Ovary (tissue), 9 donors: ENCODE data around the gene SLC9A3. TPM values are rescaled to one million over a fixed set of nuclear protein-coding genes. Genes with fewer than 3 reads are reported as not detected.

Source experiments
- DNase-seq, 5 donors: peaks; one replicate each; pipeline ENCODE4 v3.0.0-alpha.2; 2019 to 2020
- H3K27ac ChIP-seq, 2 donors: fragments of 200-600 bp; one replicate each; pipeline versions ENCODE4 v1.5.1 to v1.8.0; 2019 to 2022
- H3K27me3 ChIP-seq: fragments of 200-600 bp; one replicate; pipeline ENCODE4 v1.8.0; 2022
- H3K36me3 ChIP-seq: fragments of 200-600 bp; sonication (generic); one replicate; pipeline ENCODE4 v1.5.1; 2019
- H3K4me1 ChIP-seq: one replicate; pipeline ENCODE4 v1.8.1; 2013; ENCODE audit warnings: mild to moderate bottlenecking, moderate library complexity; ENCODE audit not compliant: insufficient read depth
- H3K4me3 ChIP-seq: fragments of 200-600 bp; sonication (generic); one replicate; pipeline ENCODE4 v1.5.1; 2017
- H3K9me3 ChIP-seq, 2 donors: fragments of 200-600 bp in 1 of 2; sonication (generic) in 1 of 2; one replicate each; pipeline versions ENCODE4 v1.5.1 to v1.8.1; 2013 to 2019; ENCODE audit warnings: mild to moderate bottlenecking in 1 of 2, moderate library complexity in 1 of 2
- CTCF ChIP-seq, 3 donors: fragments of 450-650 bp in 2 of 3; fragments of 200-600 bp in 1 of 3; IDR thresholded peaks; one replicate each; pipeline versions ENCODE4 v1.5.1 to v1.8.0; 2016 to 2022; ENCODE audit warnings: antibody characterized with exemption in 3 of 3, mild to moderate bottlenecking in 1 of 3
- EP300 ChIP-seq: sonication (generic); formaldehyde crosslinking; IDR thresholded peaks from one replicate; pipeline ENCODE4 v1.6.1; 2017; ENCODE audit warnings: antibody characterized with exemption
- POLR2A ChIP-seq: fragments of 450-650 bp; IDR thresholded peaks from one replicate; pipeline ENCODE4 v1.6.1; 2017; ENCODE audit warnings: antibody characterized with exemption, mild to moderate bottlenecking, moderate library complexity
- WGBS, 3 donors: extraction: QIAGEN DNeasy Blood & Tissue Kit in 1 of 3; methylation state at CpG; one replicate each; pipeline versions ENCODE4 v1.1.5 to v1.1.7; 2013 to 2017; 5-methylcytosine and 5-hydroxymethylcytosine counted together
- intact Hi-C, 4 donors: fragments of 100-400 bp; cut with DNase I; formaldehyde crosslinking; loops; one replicate each; pipeline versions ENCODE4 v1.11.0 to v1.15.1; 2022 to 2023
- polyA plus RNA-seq, 2 donors: library from polyadenylated mRNA; stranded (reverse); fragments of 200-250 nt in 1 of 2; fragments of 350-450 nt in 1 of 2; fragmentation: Illumina TruSeq in 1 of 2; extraction: RNeasy Lipid Tissue Mini Kit (QIAGEN cat#74804) in 1 of 2; gene quantifications; one replicate each; pipeline ENCODE4 v1.2.3, GENCODE V29; 2013 to 2014
- total RNA-seq, 7 donors: library from RNA; depleted of rRNA in 2 of 7; stranded (reverse); fragments of >200 nt in 2 of 7; fragmentation: NEBNext Ultra II Directional in 3 of 7; extraction: Animal tissue kit (Norgen Biotek cat#: 25700) in 3 of 7; gene quantifications; one replicate each; pipeline versions ENCODE4 v1.1.0 to v1.2.4, GENCODE V29; 2016 to 2023
- donor health status: DM: no; HTN: no; CAD: no; lungs with moderate emphysema.
- donor health status: DM: no; HTN: no; CAD: no.
- donor health status: Bipolar disorder and iron deficiency.
- donor health status: DM: yes; HTN: yes; CAD: no.
- donor health status: DM: no; HTN: no; CAD: no.
- donor health status: DM: yes; HTN: yes; CAD: no.

The SLC9A3 gene
- total and polyA plus RNA-seq, 9 donors = 1.2 to 3.6 (median 1.9) TPM

DNA sequence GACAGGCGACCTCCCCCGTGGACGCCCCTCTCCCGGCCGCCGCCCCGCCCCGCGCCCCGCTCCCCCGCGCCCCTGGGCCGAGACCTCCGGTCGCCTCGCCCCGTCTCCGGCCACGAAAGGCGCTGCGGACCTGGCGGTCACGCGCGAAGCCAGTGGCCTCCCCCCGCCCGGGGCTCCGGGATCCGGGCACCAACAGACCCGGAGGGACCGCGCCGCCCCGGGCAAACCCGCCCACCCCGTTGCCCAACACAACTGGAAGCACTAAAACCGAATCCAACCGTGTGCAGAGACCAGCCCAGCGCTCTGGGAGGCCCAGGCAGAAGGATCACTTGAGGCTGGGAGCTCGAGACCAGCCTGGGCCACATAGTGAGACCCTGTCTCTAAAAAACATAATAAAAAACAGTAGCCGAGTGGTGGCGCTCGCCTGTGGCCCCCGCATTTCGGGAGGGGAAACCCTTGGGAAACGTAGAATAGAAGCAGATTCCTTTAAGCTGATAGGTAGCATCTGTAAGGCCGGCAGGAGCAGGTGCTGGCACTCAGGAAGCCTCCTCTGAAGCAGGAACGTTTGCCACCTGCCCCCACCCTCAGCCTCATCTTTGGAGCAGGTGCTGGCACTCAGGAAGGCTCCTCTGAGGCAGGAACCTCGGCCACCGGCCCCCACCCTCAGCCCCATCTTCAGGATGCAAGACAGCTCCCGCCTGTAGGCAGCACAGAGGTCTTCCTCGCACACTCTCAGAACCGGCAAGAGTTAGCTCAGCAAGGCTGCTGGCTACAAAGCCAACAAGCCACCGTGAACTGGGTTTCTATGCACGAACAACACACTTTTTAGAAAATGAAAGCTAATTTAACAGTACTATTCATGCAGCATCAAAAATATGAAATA lies 4.6 kb upstream of the SLC9A3 start:
- WGBS, 3 donors = 11 to 26% (median 19%) methylated on average over 36 to 55 of the region's 55 CpGs
- DNase-seq = no peak
- no peaks in the 10 kb centered on the region for H3K36me3 ChIP-seq

DNA sequence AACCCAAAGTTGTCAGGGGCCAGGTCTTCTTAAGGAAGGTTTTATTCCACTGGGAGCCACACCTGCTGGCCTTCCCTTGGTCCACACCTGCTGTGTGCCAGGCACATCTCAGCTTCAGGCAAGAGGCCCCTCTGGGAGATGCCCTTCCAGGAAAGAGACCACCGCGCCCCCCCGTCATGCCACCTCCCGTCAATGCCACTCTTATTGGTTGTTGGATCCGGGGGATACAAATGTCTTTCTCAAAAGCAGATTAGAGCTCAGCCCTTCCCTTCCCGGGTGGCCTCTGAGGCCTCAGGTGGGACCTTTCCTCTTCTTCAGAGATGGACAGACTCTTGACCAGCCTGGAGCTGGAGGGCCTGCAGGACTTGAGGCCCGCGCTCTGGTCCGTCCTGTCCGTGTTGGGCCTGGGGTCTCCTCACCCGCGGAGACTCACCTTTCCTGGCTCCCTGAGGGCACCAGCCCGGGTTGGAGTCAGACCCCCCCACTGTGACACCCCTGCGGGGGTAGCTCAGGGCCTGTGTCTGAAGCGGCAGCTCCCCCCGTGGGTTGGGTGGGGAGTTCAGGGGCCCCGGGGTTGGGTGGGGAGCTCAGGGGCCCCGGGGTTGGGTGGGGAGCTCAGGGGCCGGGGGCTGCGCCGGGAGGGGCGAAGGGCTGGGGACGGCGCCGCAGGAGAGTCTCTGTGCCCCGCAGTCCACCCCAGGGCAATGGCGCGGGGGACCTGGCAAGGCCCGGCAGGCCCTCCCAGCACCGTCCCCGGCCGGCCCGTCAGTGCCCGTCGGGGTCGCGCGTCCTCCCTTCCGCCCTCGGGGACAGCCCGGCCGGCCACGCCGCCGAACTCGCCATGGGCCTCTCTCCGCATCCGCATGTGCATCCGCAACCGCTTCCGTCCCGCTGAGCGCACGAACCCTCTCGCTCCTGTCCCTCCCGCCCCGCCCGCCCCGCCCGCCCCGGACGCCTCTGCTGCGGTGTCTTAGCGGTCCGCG lies 3.7 kb upstream of the SLC9A3 start:
- no peak for DNase-seq
- no peaks in the 10 kb centered on the region for H3K36me3 ChIP-seq
- no peaks in the 10 kb centered on the region for H3K9me3 ChIP-seq
- no peak for TF ChIP-seq CTCF (IDR thresholded peaks at IDR 0.05)
- TF ChIP-seq EP300 = no peak
- TF ChIP-seq POLR2A = no peak
- H3K4me1 ChIP-seq = peaks cover 8% of the 10 kb centered on the region
- H3K27me3 ChIP-seq = no peaks in the 10 kb centered on the region
- no peak overlapping the region for H3K27ac ChIP-seq
- WGBS, 3 donors = 18 to 33% (median 23%) methylated on average over 25 to 63 of the region's 66 CpGs
- intact Hi-C loops = no loop called here
- H3K4me3 ChIP-seq = no peak overlapping the region

More for the DNA sequence above, 4.6 kb upstream of the SLC9A3 start:
- TF ChIP-seq POLR2A (no peak), CTCF (IDR thresholded peaks at IDR 0.05) (no peak), EP300 (no peak)
- Histone ChIP-seq H3K9me3 (no peaks in the 10 kb centered on the region), H3K4me3 (no peak overlapping the region), H3K4me1 (peaks cover 3% of the 10 kb centered on the region), H3K27me3 (no peaks in the 10 kb centered on the region), H3K27ac (no peak overlapping the region)
- intact Hi-C loops = no loop called here

GRCh38 chr5:526456-527088 lies 2.3 kb upstream of the SLC9A3 start:
- Histone ChIP-seq H3K27me3 (no peaks in the 10 kb centered on the region), H3K9me3 (no peaks in the 10 kb centered on the region), H3K36me3 (no peaks in the 10 kb centered on the region), H3K4me3 (no peak overlapping the region), H3K27ac (no peak overlapping the region), H3K4me1 (peaks cover 8% of the 10 kb centered on the region)
- WGBS, 3 donors = 65 to 74% (median 71%) methylated on average over 13 to 14 of the region's 14 CpGs
- TF ChIP-seq POLR2A (no peak), EP300 (no peak), CTCF (IDR thresholded peaks at IDR 0.05) (no peak)
- intact Hi-C loops = no loop called here
- DNase-seq = no peak

DNA sequence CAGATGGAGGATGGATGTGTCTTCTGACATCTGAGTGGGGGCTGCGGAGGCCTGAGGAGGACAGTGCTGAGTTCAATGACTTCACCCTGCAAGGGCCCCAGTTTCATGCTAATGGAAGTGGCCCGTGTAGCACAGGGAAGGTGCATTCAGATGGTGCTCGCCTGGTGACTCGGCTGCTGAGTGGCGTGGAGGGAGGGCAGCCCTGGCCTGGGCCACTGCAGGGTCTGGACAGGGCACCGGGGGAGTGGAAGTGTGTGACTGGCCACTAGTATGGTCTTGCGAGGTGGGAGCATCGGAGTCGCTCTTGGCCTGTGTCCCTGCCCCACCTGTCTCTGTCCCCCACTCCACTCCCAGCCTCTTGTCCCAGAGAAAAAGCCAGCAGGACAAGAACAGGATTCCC lies 1.7 kb upstream of the SLC9A3 start:
- no peak overlapping the region for H3K27ac ChIP-seq

More for the DNA sequence above, 1.7 kb upstream of the SLC9A3 start:
- H3K4me1 ChIP-seq = peaks cover 8% of the 10 kb centered on the region
- TF ChIP-seq POLR2A = no peak
- TF ChIP-seq EP300 = no peak
- no peak for TF ChIP-seq CTCF (IDR thresholded peaks at IDR 0.05)
- no peak for DNase-seq
- no peaks in the 10 kb centered on the region for H3K9me3 ChIP-seq
- H3K27me3 ChIP-seq = no peaks in the 10 kb centered on the region
- no peaks in the 10 kb centered on the region for H3K36me3 ChIP-seq
- intact Hi-C loops = no loop called here
- 49 to 61% (median 58%) methylated on average over 9 of the region's 9 CpGs for WGBS, 3 donors
- H3K4me3 ChIP-seq = no peak overlapping the region
